Ramos (cell line): ENCODE measurements around the gene ZBTB12.
"Not testable (repeated sequence)": the region's sequence is repeated elsewhere in the genome, so short reads cannot be mapped to it uniquely, and the experiment has no call there.

ENCODE experiments used
- in situ Hi-C: fragments of 300-500 bp; cut with MboI; formaldehyde crosslinking; loops from one replicate; pipeline ENCODE4 v1.14.3; 2022; ENCODE audit warnings: low sequenced_read_pairs; ENCODE audit not compliant: unreplicated experiment

ZBTB12 gene

GRCh38 chr6:31901953-31902643, at the start of gene ZBTB12:
Gene ZBTB12, minus strand, starts transcription at chr6:31902086. Its CDS starts 781 bp downstream, at chr6:31901305.
- in situ Hi-C loops = no loop called here

GRCh38 chr6:31949926-31950548, 48.2 kb upstream of the ZBTB12 start:
- in situ Hi-C loops = no loop called here

GRCh38 chr6:31948753-31949413, 47.0 kb upstream of the ZBTB12 start:
- in situ Hi-C loops = no loop called here

- in situ Hi-C loops = no loop called here
Measured at GRCh38 chr6:31948306-31948705, 46.4 kb upstream of the ZBTB12 start.

- in situ Hi-C loops = no loop called here
Measured at GRCh38 chr6:31947864-31948263, 46.0 kb upstream of the ZBTB12 start.

- in situ Hi-C loops = no loop called here
Measured at GRCh38 chr6:31947070-31947675, 45.3 kb upstream of the ZBTB12 start.

- in situ Hi-C loops = no loop called here
Measured at GRCh38 chr6:31946370-31946885, 44.5 kb upstream of the ZBTB12 start.

- in situ Hi-C loops = no loop called here
Measured at GRCh38 chr6:31945507-31946369, 43.9 kb upstream of the ZBTB12 start, which contains the start of gene CFB. Gene CFB, plus strand, starts transcription at chr6:31946095. Its CDS starts 127 bp downstream, at chr6:31946222.

- in situ Hi-C loops = no loop called here
Measured at GRCh38 chr6:31945154-31945506, 43.2 kb upstream of the ZBTB12 start.

GRCh38 chr6:31943742-31944141, 41.9 kb upstream of the ZBTB12 start:
- in situ Hi-C loops = no loop called here

- in situ Hi-C loops = no loop called here
Measured at GRCh38 chr6:31940256-31940664, 38.4 kb upstream of the ZBTB12 start.

GRCh38 chr6:31935823-31936222, 33.9 kb upstream of the ZBTB12 start:
- in situ Hi-C loops = no loop called here

GRCh38 chr6:31935021-31935420, 33.1 kb upstream of the ZBTB12 start:
- in situ Hi-C loops = no loop called here

- in situ Hi-C loops = no loop called here
Measured at GRCh38 chr6:31933537-31933936, 31.7 kb upstream of the ZBTB12 start.

- in situ Hi-C loops = not testable (repeated sequence)
Measured at GRCh38 chr6:31932137-31932536, 30.3 kb upstream of the ZBTB12 start.

- in situ Hi-C loops = no loop called here
Measured at GRCh38 chr6:31930962-31931361, 29.1 kb upstream of the ZBTB12 start.

- in situ Hi-C loops = no loop called here
Measured at GRCh38 chr6:31928672-31928939, 26.7 kb upstream of the ZBTB12 start.

GRCh38 chr6:31927863-31928671, 26.2 kb upstream of the ZBTB12 start:
- in situ Hi-C loops = no loop called here

GRCh38 chr6:31927242-31927862, 25.5 kb upstream of the ZBTB12 start, which contains the start of gene C2:
Gene C2, plus strand, starts transcription at chr6:31927717. Its CDS starts 36 bp downstream, at chr6:31927753.
- in situ Hi-C loops = no loop called here
